Right lung (tissue), 10 donors: Measurements from ENCODE around the gene CAMKV. TPM values are rescaled to one million over a fixed set of nuclear protein-coding genes. Genes with fewer than 3 reads are reported as not detected.
"Not testable (repeated sequence)": the region's sequence is repeated elsewhere in the genome, so short reads cannot be mapped to it uniquely, and the experiment has no call there.

Experiments
- DNase-seq, 2 donors: peaks; one replicate each; pipeline ENCODE4 v3.0.0-alpha.2; 2013
- long read RNA-seq, 8 donors: transcript quantifications; one replicate each; lab custom pipeline, GENCODE V29; 2026
- polyA plus RNA-seq, 5 donors: library from polyadenylated mRNA; unstranded; fragments of 120-200 nt; gene quantifications; one replicate each; pipeline versions ENCODE4 v1.2.1 to v1.2.3, GENCODE V29; 2013; ENCODE audit warnings: inconsistent platforms in 1 of 5, low replicate concordance in 1 of 5; ENCODE audit not compliant: insufficient read length in 5 of 5, insufficient read depth in 1 of 5

CAMKV gene
- under 1 TPM in 2 of 5 donors, not detected in 3; 0.06 to 0.09 TPM for polyA plus RNA-seq
- long read RNA-seq, donor 1 = 0 reads
- long read RNA-seq, donor 2, partial matches to known transcripts = 0 of 1 reads
- long read RNA-seq, donor 2, other reads (novel, unspliced or antisense) = 0 of 1 reads
- long read RNA-seq, donor 3 = 0 reads
- long read RNA-seq, donor 4 = 0 reads
- long read RNA-seq, donor 5 = 0 reads
- long read RNA-seq, donor 6 = 0 reads
- long read RNA-seq, donor 7 = 0 reads
- long read RNA-seq, donor 8 = 0 reads

- DNase-seq = no peak
These were observed at the start of gene CAMKV for GRCh38 chr3:49869525-49870126. TSS of gene CAMKV (minus strand) at chr3:49869906. CDS start at chr3:49862388, 7,518 bp downstream.

GRCh38 chr3:49917806-49918590, 48.3 kb upstream of the CAMKV start:
- DNase-seq = not testable (repeated sequence)

- DNase-seq = no peak
These were observed 47.0 kb upstream of the CAMKV start for GRCh38 chr3:49916686-49917085.

GRCh38 chr3:49914906-49915305, 45.2 kb upstream of the CAMKV start:
- no peak for DNase-seq

- no peak for DNase-seq
These were observed 43.2 kb upstream of the CAMKV start for GRCh38 chr3:49912881-49913281.

GRCh38 chr3:49911611-49912010, 41.9 kb upstream of the CAMKV start:
- no peak for DNase-seq

- no peak for DNase-seq
These were observed 41.4 kb upstream of the CAMKV start for GRCh38 chr3:49911124-49911420.

- DNase-seq = no peak
These were observed 40.9 kb upstream of the CAMKV start for GRCh38 chr3:49910409-49911123.

GRCh38 chr3:49908373-49909199, 38.9 kb upstream of the CAMKV start:
- DNase-seq = no peak

GRCh38 chr3:49906073-49906743, 36.5 kb upstream of the CAMKV start:
- peak in 1 of 2 donors; percentile 69 for DNase-seq

GRCh38 chr3:49904448-49904847, 34.7 kb upstream of the CAMKV start:
- not testable (repeated sequence) for DNase-seq

GRCh38 chr3:49903451-49904424, 34.0 kb upstream of the CAMKV start, which contains the start of gene MST1R:
TSS of gene MST1R (minus strand) at chr3:49903873. CDS start at chr3:49903609, 264 bp downstream.
- DNase-seq = peak; percentile 59 to 67

GRCh38 chr3:49902511-49903345, 33.0 kb upstream of the CAMKV start:
- DNase-seq = no peak

GRCh38 chr3:49901366-49902339, 31.9 kb upstream of the CAMKV start:
- peak; percentile 35 to 36 for DNase-seq

GRCh38 chr3:49900491-49901153, 30.9 kb upstream of the CAMKV start:
- no peak for DNase-seq

GRCh38 chr3:49899815-49900214, 30.1 kb upstream of the CAMKV start:
- DNase-seq = no peak

GRCh38 chr3:49898991-49899390, 29.3 kb upstream of the CAMKV start:
- DNase-seq = no peak
